HG02623 (cell line): ENCODE measurements around the gene RPL37.
"Not testable (repeated sequence)": the region's sequence is repeated elsewhere in the genome, so short reads cannot be mapped to it uniquely, and the experiment has no call there.

ENCODE experiments used
- ATAC-seq: cut with Tn5 transposase; IDR thresholded peaks from one replicate; pipeline ENCODE4 v1.9.1; 2021; ENCODE audit warnings: moderate library complexity; ENCODE audit not compliant: unreplicated experiment

The RPL37 gene

DNA sequence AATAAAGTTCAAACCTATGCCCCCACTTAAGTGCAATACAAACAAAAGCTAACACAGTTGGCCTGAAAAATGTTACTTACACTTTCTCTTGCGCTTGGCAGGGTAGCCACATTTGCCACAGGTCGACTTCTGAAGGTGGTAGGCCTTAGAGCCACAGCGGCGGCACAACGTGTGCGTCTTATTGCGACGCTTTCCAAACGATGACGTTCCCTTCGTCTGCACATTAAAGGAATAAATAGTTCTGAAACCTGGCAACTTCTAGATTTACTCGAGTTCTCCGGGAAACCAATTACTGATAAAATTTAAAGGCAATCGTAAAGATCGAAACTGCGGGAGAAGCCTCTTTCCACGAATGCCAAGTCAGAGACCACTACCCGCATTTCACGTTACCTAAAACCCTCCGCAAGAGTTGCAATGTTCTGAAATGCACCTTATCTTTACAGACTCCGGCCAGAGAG lies 602 bp downstream of the RPL37 start:
- no peak for ATAC-seq

DNA sequence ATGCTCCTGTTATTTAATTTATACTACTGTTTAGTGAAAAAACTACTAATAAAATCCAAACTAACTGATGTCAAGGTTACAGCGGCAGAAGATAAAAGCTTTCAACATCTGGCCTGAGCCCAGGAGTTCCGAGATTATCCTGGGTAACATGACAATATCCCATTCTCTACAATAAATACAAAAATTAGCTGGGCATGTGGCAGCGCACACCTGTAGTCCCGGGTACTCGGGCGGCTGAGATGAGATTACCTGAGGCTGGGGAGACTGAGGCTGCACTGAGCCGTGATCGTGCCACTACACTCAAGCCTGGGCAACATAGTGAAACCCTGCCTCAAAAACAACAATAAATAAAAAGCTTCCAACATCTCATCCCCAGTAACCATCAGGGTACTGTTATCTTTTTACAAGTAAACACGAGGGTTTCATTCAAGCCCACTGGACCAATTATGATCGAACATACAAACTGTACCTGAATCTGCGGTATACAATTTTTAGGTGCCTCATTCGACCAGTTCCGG lies 1.3 kb downstream of the RPL37 start:
- ATAC-seq = no peak

DNA sequence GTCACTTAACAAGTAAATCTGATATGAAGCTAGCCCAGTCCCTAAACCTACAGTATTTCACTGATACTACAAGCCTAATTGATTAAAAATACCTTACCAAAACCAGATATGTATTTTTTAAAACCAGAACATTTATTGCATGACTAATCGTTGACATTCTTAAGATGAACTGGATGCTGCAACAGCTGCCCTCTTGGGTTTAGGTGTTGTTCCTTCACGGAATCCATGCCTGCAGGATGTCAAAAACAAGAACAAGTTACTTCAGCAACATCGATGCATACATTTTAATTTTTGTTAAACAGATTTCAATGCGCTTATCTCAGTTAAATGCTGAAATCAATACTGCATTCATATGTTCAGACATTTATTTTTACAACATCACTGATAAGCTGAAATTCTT lies 2.7 kb downstream of the RPL37 start:
- no peak for ATAC-seq

DNA sequence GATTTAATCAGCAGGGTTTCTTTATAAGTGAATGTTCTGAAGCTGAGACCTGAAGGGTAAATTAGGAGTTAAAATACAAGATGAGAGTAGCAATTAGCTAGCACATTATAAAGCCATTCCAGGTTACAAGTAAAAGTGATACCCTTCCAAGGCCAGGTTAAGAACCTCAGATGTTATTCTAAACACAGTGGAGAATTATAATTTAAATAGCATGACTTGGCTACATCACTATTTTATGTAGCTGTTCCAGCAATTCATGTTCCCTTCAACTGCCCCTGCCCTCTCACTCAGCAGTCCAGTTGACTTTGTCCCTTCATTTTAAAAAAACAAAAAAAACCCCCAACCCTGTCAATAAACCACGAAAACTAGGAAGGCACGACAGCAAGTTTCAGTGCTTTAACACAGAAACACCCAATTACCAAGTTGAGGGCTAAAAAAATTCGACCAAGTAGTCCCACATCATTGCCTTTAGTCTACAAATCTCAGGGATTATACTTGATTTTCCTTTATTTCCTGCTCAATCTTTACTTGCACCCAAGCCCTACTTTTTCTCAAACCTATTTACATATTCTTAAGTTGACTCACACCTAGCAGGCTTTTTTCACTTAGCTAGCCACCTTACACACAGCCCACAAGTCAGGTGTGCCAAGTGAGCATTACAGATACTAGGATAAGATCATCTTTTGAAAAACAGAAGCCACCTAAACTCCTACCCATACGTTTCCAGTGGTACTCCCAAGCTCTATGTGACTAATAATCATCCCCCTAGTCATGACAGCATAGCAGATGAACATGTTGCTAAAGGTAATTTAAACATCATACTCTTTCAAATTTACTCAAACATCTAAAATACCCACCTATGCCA lies 3.4 kb downstream of the RPL37 start:
- peak; percentile 21 for ATAC-seq

DNA sequence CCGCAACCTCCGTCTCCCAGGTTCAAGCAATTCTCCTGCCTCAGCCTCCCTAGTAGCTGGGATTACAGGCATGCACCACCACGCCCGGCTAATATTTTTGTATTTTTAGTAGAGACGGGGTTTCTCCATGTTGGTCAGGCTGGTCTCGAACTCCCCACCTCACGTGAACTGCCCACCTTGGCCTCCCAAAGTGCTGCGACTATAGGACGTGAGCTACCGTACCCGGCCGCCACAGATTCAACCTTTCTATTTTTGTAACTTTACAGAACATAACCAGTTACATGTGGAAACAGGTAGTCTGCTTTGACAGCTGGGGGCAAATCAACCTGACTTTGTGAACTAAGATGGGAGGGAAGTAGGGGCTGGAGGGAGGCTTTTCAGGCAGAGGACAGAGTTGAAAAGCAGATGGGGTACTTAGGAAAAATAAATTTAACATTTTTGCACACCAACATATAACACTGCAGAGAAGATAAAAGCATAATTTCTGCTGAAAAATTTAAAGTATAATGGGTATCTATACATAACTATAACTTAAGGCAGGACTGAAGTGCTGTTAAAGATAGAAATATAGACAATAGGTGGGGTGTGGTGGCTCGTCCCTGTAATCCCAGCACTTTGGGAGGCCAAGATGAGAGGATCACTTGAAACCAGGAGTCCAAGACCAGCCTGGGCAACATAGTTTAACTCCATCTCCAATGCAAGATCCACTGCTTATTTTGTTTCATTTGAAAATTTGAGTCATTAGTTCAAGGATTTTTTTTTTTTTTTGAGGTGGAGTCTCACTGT lies 5.1 kb downstream of the RPL37 start:
- ATAC-seq = no peak

DNA sequence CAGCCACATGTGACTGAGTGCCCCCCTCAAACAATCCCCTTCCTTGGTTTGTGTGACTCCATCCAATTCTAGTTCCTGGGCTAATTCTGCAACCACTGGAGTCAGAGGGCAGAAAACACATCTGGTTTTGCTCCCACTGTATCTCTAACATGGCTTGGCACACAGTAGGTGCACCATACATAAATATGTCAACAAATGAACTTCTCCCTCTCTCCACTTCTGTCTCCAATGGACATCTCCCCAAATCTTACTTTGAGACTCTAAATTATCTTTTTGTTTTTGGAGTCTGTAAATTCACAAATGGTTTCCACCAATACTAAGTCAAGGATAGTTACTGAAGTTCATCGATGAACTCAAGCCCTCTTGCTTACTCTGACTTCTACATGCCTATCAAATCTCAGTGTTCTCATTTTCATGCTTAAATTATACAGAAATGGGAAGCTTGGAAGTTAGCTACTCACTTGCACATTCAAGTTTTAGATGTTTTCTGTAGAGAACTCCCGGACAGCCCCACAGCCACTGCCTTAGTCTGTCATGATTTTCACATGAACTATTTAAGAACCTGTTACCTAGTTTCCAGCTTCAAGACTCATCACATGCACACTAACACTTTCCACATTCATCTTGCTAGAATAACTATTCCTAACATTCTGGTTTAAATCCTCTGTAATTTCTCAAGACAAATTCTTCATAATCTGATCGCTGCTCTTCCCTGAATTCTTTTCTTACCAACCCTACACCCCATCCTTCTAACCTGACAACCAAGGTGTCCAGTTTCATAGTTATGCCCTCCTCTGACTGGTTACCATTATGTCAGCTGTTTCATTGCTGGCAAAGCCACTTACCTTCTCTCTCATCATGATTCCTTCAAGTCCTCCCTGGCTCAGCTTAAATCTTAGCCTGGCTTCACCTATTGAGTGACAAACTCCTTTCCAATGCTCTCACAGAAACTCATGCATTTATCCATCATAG lies 6.0 kb downstream of the RPL37 start:
- no peak for ATAC-seq

DNA sequence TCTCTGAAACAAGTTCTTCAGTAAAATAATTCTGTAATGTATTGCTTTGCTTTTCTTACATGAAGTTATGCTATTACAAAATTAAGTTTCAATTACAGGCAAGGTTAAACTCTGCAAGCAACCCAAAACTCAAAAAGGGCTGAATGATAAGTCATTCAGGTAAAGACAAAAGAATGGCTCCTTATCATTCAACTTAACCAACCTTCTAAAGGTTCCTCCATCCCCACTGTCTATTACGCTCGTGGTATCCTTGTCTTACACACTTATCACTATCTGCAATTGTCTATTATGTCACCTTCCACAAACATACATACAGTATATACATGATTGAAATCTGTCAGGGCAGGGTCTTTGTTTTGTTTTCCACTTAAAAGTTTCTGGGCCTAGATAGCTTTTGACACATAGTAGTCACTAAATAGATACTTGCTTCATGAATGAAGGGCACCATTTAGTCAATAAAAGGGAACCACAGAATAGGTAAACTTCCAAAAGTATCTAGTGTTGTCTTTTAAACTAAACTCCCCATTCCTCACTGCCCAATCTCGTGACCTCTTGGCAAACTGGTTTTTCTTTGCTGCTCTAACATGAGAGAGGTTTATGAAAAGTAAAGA lies 6.9 kb downstream of the RPL37 start:
- ATAC-seq = no peak

DNA sequence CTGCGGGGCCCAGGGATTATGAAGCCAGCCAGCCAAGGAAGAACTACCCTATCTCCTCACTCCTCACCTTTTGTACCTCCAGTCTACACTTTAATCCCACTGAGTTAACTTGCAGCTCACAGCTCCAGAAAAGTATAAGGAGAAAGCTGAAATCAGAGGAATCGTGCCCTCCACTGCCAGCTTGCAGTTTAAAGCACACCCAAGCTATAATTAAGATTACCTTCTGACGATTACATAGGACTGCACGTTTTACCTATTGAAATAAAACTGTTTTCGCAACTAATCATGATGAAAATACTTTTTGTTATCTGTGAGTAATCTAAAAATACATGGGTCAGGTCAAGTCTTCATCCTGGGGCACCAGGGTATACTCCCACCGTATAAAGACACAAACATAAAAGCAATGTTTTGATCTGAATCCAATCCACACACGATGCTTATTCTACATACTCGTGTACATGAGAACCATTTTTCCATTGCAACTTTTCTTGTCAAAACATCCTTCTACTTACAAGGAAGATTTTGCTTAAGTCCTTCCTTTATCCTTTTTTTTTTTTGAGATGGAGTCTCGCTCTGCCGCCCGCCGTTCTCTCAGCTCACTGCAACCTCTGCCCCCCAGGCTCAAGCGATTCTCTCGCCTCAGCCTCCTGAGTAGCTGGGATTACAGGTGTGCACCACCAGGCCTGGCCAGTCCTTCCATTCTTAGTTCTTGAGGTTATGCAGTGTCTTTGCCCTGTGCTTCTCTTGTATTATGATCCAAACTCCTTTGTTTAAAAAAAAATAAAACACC lies 7.6 kb downstream of the RPL37 start:
- ATAC-seq = no peak

DNA sequence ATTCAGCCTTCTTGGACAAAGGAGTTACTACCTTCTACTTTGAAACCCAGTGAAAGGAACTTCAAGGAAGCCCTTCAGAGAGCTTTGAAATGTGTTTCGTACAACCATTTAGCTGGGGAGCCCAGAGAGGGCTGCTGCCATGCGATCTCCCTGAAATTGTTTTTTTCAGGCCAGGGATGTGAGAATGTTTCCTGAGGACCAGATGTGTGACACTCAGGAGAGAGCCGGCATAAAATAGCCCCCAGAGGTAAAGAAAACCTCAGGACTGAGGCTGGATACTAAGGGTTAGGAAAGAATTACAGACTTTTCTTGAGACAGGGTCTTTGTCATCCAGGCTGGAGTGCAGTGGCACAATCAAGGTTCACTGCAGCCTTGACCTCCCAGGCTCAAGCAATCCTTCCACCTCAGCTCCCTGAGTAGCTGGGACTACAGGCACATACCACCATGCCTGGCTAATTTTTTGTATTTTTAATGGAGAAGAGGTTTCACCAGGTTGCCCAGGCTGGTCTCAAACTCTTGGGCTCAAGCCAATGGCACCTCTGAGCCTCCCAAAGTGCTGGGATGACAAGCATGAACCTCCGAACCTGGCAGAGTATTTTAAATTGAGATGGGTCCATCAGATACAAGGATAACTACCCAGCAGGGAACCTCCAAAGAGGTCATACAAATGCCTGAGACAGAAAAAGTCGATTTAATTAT lies 8.4 kb downstream of the RPL37 start:
- ATAC-seq = no peak

DNA sequence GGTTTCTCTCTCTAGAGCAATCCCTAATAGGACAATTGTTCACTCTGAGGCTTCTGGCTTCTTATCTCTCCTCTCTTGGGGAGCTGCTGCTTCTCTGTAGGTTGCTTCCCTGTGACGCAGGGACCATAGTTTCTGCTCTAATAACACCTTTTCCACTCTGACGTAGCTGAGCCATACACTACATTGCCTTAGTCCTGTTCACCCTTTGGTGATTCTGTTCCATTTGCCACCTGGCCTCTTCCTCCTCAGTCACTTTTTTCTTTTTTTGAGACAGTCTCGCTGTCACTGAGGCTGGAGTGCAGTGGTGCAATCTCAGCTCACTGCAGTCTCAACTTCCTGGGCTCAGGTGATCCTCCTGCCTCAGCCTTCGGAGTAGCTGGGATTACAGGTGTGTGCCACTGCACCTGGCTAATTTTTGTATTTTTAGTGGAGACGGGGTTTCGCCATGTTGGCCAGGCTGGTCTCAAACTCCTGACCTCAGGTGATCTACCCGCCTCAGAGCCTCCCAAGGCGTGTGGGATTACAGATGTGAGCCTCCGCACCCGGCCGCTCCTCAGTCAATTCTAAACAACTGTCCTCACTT lies 9.5 kb downstream of the RPL37 start:
- not testable (repeated sequence) for ATAC-seq

DNA sequence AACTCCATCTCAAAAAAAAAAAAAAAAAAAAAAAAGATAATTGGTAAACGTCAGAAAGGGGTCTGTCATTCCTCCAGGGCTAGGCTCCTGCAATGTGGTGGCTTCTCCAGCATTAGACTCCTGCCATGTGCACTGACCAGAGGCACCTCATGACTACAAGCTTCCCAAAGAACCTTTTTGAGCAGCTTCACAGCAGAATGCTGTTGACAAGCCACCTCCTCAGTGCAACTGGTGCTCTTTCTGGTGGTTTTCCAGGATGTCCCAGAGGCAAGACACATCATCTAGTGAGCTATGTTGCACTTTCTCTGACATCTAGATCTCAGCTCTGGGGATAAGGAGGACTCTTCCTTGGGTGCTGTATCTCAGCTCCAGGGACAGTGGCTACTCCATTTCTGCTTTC lies 11.6 kb downstream of the RPL37 start:
- ATAC-seq = no peak

DNA sequence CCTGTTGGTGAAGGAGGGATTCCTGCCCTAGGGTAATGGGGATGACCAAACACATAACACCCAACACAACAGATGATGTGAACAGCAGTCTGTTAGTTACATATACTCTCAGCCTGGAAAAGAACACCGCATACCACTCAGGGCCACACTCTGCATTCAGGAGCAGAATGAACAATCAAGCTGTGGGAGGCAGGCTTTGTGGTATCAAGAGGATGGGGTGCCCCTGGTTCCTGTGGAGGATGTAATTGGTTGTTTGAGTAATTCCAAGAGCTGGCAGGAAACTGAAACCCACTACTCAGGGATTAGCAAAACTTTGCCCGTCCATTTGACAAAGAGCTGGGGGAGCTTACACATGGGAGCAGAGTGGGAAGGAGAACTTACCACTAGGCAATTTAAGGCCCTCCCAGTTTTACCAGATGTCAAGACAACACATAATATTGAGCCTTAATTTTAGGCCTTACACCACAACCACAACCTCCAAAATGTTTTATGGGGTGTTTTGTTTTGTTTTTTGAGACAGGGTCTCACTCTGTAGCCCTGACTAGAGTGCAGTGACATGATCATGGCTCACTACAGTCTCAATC lies 21.2 kb downstream of the RPL37 start:
- no peak for ATAC-seq

DNA sequence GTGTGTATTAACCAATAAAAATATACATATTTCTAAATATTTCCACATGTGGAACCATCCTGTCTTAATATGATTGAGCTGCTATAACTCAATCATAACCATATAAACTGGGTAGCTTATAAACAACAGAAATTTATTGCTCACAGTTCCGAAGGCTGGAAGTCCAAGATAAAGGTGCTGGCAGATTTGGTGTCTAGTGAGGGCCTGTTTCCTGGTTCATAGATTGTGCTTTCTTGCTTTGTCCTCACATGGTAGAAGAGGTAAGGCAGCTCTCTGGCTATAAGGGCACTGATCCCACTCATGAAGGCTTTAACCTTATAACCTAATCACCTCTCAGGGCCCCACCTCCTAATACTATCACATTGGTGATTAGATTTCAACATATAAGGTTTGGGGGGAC lies 22.9 kb downstream of the RPL37 start:
- ATAC-seq = no peak

DNA sequence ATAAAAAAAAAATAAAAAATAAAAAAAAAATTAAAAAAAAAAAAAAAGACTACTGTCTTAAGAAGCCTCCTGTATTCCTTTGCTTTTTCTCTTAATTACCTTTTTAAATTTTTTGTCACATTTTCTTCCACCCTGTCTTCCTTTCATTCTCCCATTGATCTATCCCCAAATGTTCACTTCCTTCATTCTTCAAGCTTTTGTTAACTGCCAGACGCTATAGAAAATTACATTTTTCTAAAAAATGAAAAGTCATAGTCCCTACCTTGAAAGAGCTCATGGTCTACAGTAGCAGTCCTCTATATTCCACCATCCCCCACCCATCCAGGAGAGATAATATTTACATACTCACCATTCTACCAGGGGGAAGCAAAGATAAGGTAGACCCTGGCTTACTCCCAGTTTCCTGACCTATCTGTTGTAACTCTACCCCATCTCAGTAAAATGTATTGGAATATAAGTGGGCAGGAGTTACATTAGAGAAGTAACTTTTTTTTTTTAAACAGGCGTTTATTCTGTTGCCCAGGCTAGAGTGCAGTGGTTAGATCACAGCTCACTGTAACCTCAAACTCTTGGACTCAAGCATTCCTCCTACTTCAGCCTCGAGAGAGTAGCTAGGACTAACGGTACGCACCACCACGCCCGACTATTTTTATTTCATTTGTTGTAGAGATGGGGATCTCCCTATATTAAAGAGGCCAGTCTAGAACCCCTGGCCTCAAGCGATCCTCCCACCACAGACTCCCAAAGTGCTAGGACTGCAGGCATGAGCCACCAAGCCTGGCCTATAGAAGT lies 33.1 kb downstream of the RPL37 start:
- ATAC-seq = no peak

DNA sequence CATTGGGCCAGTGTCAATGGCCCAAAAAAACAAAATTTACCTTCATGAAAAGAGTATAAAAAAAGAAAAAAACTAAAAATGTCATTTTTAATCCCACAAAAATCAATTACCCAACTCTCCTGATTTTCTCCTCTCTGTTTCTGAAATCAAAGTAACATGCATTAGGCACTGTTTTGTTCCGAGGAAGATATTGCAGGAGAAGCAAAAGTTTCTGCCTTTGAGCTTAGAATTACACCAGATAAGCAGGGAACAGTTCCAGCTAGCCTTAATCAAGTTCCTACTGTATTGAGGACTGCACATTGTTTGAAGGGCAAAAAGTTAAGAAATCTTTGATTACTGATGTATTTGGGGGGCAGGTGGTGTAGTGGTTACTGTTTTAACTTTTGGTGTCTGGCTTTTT lies 35.8 kb downstream of the RPL37 start:
- ATAC-seq = no peak

DNA sequence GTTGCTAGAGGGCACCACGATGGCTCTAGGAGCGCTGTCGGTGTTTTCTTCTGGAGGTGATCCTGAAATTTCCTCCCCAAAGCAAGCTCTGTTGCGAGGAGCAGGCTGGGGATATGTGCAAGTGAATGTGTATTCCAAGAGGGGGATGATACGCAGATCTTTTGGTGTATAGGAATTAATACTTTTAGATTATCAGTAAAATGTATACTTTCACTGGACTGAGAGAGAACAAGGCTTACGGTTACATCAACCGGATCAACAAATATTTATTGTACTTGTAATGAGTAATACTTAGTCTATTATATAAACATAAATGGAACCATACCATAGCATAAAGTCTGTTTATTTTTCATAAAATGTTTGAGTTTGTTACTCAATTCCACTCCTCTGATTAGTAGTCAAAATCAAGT lies 36.2 kb downstream of the RPL37 start:
- no peak for ATAC-seq

DNA sequence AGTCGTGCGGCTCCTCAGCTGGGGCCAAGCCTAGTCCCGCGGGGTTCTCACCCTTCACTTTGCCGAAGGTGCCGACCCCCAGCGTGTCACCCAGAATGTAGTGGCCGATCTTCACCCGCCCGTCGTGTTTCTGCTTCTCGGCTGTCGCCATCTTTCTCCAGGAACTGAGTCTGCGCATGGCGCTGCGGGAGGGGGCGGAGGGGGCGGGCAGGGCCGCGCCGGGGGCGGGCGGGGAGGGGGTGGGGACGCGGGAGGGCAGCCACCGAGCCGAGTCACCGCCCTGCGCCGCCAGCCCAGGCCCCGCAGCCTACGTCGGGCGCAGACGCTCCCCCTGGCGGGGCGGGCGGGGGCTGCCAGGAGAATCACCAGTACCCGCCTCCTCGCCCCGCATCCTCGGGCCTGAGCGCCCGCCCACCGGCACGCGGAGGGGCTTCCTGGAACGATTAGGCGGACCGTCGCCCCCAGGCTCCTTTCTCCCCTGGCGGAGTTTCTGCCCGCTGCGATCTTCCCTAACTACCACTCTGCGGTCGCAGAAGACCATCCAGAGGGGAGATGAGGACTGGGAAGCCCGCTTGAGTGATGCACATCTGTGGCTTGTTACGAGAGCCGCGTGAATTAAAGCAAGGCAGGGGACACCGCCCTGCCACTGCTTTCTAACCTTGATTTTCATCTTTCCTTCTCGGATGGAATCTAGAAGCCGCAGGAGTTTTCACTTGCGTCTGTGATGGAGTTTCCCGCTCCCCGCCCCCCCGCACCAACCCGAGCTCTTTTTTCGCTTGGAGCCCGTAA lies 36.8 kb downstream of the RPL37 start, which contains the start of gene PRKAA1:
TSS of gene PRKAA1 (minus strand) at position 363 of the 789 bp plus-strand sequence. CDS start at position 178, 185 bp downstream.
- ATAC-seq = peak; percentile 95
